ENCODE data around the gene SYNJ2. TPM values are rescaled to one million over a fixed set of nuclear protein-coding genes. Genes with fewer than 3 reads are reported as not detected.

Gene SYNJ2
- total RNA-seq, 2 experiments from 2014 or later, result 28.1 to 29.4 TPM

DNA sequence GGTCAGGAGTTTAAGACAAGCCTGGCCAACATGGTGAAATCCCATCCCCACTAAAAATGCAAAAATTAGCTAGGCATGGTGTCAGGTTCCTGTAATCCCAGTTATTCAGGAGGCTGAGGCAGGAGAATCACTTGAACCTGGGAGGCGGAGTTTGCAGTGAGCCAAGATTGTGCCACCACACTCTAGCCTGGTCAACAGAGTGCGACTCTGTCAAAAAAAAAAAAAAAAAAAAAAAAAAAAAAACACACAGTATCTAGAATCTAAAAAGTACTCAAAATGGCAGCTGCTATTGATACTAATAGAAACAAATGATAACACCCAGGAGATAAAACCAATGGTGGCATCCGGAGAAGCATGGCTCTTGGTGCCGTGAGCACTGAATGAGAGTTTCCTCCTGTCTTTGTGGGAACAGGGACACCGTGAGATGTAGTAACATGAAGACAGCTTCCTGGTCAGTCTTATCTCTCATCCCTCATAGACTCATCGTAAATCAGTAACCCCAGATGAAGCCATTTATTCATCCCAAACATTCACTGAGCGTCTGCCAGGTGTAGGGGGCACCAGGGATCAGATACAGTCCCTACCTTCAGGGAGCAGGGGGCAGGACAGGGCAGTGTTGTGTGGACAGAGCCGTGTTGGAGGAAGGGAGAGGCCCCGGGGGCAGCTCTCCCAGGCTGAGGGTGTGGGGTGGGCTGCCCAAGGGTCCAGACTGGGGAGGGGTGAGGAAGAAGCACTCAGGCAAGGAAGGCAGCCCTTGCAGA is 66.1 kb downstream of the SYNJ2 start:
- Mint-ChIP-seq H3K9me3 (no peaks in the 10 kb centered on the region), H3K4me1 (peaks cover 33% of the 10 kb centered on the region), H3K4me3 (no peak overlapping the region), H3K36me3 (peaks cover 48% of the 10 kb centered on the region), H3K27me3 (no peaks in the 10 kb centered on the region), H3K27ac (peak overlapping the region; percentile 87)
- DNase-seq, result no peak

DNA sequence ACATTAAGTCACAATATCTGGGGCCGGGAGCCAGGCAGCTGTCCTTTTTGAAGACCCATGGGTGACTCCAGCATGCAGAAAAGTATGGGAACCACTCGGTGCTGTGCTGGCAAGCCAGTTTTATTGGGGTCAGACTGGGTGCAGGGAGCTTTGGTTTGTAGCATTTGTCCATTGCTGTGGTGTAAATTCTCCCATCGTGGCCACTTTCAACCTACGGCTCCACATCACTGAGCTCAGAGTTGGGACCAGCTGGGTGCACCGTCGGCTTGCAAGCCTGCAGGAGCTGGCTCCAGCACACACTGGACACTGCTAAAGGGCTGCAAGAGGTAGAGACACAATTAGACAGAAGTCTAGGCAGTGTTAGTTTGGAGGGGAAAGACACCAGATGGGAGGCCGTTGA is 66.9 kb downstream of the SYNJ2 start:
- Mint-ChIP-seq H3K36me3 (peaks cover 54% of the 10 kb centered on the region), H3K27ac (no peak overlapping the region)

DNA sequence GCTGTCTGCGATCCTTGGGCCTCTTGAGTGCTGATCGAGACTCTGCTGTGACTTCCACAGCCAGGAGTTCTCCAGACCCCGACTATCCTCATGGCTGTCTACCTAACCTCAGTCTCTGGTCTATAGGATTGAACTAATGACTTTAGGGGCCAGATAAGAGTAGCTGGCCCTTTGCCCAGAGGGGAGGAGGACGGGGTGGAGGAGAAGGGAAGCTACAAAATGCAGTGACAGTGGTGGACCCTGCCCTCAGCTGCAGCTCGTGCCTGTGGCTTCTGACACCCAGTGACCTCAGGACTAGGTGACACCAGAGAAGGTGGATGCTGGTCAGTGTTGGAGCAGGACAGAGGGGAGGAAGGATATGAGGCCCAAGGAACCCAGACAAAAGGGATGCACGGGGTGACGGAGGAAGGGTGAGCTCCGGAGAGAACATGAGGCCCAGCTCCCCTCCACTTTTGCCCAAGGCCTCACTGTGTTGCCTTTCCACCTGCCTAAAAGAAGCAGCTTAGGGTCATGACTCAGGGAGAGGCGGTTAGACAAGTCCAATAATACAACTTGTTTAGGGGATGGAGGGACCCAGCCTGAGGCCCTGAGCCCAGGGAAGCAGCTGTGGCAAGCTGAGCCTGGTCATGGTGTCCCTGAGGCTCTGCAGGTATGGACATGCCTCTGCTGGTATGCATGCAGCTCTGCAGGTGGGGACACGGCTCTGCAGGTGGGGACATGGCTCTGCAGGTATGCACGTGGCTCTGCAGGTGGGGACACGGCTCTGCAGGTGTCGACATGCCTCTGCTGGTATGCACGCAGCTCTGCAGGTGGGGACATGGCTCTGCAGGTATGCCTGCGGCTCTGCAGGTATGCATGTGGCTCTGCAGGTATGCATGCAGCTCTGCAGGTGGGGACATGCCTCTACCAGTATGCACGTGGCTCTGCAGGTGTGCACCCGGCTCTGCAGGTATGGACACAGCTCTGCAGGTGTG is 67.7 kb downstream of the SYNJ2 start:
- H3K9me3 Mint-ChIP-seq, result no peaks in the 10 kb centered on the region
- no peak overlapping the region for H3K27ac Mint-ChIP-seq
- peaks cover 56% of the 10 kb centered on the region for H3K36me3 Mint-ChIP-seq
- H3K4me3 Mint-ChIP-seq, result no peak overlapping the region
- no peaks in the 10 kb centered on the region for H3K27me3 Mint-ChIP-seq
- DNase-seq, result no peak
- H3K4me1 Mint-ChIP-seq, result peaks cover 34% of the 10 kb centered on the region

More for the DNA sequence above, 66.9 kb downstream of the SYNJ2 start:
- Mint-ChIP-seq H3K4me1 (peaks cover 36% of the 10 kb centered on the region), H3K4me3 (no peak overlapping the region), H3K27me3 (no peaks in the 10 kb centered on the region), H3K9me3 (no peaks in the 10 kb centered on the region)
- DNase-seq, result no peak

DNA sequence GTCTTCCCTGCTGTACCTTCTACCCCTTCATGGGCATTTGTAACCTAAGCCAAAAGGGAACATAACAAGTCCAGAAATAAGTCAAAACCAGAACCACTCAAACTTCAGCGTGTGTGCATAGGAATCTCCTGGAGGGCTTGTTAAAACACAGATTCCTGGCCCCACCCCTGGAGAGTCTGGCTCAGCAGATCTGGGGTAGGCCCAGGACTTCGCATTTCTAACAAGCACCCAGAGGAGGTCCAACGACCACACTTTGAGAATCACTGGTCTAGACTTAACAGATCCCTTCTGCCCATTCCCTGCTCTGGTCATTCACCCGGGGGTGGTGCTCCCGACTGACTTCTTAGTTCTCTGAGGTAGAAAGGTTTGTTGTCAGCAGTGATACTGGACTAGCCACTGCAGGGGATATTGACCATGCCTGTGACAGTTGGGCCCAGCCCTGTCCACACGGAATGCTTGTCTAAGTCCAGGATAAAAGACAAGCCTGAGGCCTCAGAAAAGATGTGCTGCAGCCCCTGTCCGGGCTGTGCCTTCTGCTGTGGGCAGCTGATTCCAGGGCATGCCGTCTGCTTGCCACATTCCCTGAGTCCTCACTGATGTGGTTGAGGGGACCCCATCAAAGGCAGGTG is 68.6 kb downstream of the SYNJ2 start:
- H3K4me3 Mint-ChIP-seq, result no peak overlapping the region
- no peaks in the 10 kb centered on the region for H3K27me3 Mint-ChIP-seq
- H3K27ac Mint-ChIP-seq, result no peak overlapping the region
- no peak for DNase-seq
- H3K9me3 Mint-ChIP-seq, result no peaks in the 10 kb centered on the region
- H3K36me3 Mint-ChIP-seq, result peaks cover 51% of the 10 kb centered on the region
- peaks cover 34% of the 10 kb centered on the region for H3K4me1 Mint-ChIP-seq

DNA sequence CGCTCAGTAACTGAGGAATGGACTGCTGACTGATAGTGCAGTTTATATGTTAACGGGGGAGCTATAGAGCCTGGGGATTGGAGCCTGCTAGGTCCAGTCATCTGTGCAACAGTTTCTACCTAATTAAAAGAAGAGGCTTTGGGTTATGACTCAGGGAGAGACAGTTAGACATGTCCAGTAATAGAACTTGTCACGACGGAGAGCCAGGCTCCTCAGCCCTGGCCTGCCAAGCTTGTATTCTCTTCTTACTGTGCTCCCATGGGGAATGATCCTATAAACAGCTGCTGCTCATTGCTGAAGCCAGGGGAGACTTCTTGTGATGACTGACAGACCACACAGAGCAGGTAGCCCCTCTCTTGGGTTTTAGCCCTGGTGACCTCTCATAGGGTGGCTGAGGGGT is 69.3 kb downstream of the SYNJ2 start:
- Mint-ChIP-seq H3K27me3 (no peaks in the 10 kb centered on the region), H3K36me3 (peaks cover 44% of the 10 kb centered on the region), H3K4me3 (no peak overlapping the region), H3K9me3 (no peaks in the 10 kb centered on the region), H3K4me1 (peaks cover 29% of the 10 kb centered on the region), H3K27ac (no peak overlapping the region)
- no peak for DNase-seq

DNA sequence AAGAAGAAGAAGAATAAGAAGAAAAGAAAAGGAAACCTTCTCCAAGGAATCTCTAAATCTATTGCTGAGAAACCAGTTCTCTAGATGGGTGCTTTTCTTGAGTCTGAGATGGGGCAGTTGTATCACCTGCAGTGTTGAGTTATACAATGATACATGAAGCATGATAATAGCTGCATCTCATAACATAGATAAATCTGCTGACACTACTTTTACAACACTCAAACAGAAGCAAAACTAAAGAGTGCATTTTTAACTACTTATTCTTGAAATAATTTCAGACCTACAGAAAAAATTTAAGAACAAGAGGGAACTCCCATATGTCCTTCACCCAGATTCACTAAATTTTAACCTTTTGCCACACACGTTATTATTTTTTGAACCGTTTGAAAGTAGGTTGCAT is 70.3 kb downstream of the SYNJ2 start:
- Mint-ChIP-seq H3K27me3 (no peaks in the 10 kb centered on the region), H3K36me3 (peaks cover 40% of the 10 kb centered on the region), H3K9me3 (no peaks in the 10 kb centered on the region), H3K4me1 (peaks cover 19% of the 10 kb centered on the region), H3K4me3 (no peak overlapping the region), H3K27ac (no peak overlapping the region)
- DNase-seq, result no peak

DNA sequence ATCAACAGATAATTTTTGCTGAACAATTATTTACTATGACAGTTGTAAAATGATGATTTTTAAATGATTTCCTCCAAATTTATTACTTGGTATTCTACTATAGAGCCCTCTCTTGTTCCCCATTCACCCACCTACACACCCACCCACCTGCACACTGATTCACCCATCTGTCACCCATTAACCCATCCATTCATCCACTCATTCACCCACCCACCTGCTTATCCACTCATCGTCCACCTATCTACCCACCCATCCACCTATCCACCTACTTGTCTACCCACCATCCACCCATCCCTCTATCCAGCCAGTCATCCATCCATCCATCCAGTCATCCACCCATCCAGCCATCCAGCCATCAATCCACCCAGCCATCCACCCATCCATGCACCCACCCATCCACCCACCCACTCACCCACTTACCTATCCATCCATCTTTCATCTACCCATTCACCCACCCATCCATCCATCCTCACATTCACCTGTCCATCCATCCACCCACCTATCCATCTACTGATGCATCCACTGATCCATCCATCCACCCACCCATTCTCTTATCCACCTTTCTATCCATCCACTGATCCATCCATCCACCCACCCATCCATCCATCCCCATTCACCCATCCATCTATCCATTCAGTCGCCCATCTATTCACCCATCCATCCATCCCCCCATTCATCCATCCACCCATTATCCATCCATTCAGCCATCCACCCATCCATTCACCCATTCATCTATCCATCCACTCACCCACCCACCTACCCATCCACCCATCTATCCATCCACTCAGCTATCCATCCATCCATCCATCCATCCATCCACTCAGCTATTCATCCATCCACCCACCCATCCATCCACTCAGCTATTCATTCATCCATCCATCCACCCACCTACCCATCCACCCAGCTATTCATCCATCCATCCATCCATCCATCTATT is 72.0 kb downstream of the SYNJ2 start:
- Mint-ChIP-seq H3K27ac (no peak overlapping the region), H3K9me3 (no peaks in the 10 kb centered on the region), H3K36me3 (peaks cover 37% of the 10 kb centered on the region), H3K27me3 (no peaks in the 10 kb centered on the region), H3K4me3 (no peak overlapping the region), H3K4me1 (peaks cover 24% of the 10 kb centered on the region)
- DNase-seq, result no peak

DNA sequence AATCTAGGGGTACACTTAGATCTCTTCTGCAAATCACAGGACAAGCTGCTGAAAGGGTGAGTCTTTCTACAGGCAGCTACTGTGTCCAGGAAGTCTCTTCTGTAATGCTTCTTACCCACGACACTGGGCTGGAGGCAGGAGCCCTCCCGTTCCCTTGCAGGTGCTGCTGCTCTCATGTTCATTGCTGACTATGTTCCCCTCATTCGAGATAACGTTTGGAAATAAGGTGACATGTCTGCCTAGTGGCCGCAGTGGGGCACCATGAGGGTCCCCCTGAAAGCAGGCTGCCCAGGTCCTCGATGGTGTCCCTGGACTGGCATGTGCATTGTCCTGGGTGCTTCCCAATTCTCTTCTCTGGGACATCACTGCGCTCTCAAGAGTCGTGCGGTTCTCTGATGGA is 74.7 kb downstream of the SYNJ2 start:
- Mint-ChIP-seq H3K27me3 (no peaks in the 10 kb centered on the region), H3K4me1 (peaks cover 29% of the 10 kb centered on the region), H3K36me3 (peaks cover 32% of the 10 kb centered on the region), H3K4me3 (no peak overlapping the region), H3K9me3 (no peaks in the 10 kb centered on the region), H3K27ac (no peak overlapping the region)
- DNase-seq, result no peak

DNA sequence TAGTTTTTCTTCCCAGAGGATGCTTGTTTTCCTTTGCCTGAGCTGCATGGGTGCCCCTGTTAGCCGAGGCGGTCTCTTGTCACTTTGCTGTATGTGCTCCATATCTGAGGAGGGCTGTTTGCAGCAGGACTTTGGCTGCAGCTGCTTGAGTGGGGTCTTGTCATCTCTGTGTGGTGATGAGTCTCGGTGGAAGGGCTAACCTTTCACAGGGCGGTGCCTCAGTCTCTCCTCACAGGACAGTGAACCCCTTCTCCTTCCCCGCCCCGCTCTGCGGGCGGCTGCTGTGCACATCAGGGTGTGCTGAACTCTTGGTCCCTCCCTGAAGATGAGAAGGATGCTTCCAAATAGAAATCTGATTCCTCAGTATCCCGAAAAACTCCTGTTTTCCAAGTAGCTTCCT is 75.1 kb downstream of the SYNJ2 start:
- Mint-ChIP-seq H3K27me3 (no peaks in the 10 kb centered on the region), H3K27ac (no peak overlapping the region), H3K9me3 (no peaks in the 10 kb centered on the region), H3K36me3 (peaks cover 31% of the 10 kb centered on the region), H3K4me1 (peaks cover 29% of the 10 kb centered on the region), H3K4me3 (no peak overlapping the region)
- DNase-seq, result no peak

DNA sequence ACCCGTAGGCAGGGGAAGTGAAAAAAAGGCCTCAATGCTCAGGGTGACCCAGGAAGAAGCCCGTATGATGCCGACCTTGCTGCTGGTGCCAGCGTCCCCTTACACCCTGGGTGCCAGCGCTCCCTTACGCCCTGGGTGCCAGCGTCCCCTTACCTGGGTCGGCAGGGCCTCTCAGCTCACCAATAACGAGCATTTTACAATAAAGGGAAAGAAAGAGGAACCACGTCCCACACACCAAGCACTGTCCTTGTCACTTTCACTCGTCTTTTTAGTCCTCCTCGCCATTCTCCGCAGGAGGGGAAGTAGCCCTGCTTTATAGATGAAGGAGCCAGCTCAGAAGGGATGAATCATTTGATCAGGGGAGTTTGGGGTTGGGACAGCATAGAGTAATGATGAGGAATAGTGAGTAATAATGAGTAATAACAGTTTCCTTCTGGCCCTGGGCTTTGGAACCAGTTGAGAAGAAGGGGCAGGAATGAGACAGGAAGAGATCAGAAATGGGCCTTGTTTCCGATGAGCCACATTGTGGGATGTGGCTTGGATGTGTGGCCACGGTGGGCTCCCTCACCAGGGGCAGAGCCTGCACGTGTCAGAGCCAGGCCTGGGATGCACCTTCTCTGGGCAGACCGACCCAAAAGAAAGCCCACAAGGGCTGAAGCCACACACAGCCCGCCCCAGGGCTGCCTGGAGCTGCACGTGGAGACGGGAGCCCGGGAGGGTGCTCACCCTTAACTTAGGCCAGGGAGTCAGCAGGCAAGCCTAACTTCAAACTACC is 75.7 kb downstream of the SYNJ2 start:
- H3K27ac Mint-ChIP-seq, result no peak overlapping the region

DNA sequence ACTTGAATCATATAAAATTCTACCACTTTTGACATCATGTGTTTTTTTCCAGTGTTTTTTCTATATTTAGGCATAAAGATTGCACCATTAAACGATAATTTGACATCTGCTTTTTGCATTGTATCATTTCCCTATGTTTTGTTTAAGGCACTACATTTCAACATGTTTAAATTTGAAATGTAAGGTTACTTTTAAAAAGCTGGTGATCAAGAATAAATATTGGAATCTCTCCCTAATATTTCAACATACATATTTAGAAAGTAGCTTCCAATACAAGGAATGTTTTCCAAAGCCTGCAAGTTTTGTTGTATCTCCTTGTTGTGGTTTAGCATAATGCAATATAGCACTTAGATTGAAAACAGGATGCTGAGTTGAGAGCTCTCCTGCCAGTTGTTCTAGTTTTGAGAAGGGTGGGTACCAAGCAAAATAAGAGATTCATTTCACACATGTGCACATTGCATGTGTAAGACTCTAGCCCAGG is 76.5 kb downstream of the SYNJ2 start:
- peaks cover 26% of the 10 kb centered on the region for H3K36me3 Mint-ChIP-seq
- H3K27me3 Mint-ChIP-seq, result no peaks in the 10 kb centered on the region
- no peaks in the 10 kb centered on the region for H3K9me3 Mint-ChIP-seq
- no peak for DNase-seq
- H3K4me3 Mint-ChIP-seq, result no peak overlapping the region
- H3K27ac Mint-ChIP-seq, result no peak overlapping the region
- H3K4me1 Mint-ChIP-seq, result peaks cover 22% of the 10 kb centered on the region

More for the DNA sequence above, 75.7 kb downstream of the SYNJ2 start:
- H3K36me3 Mint-ChIP-seq, result peaks cover 29% of the 10 kb centered on the region
- H3K4me3 Mint-ChIP-seq, result no peak overlapping the region
- peaks cover 26% of the 10 kb centered on the region for H3K4me1 Mint-ChIP-seq
- DNase-seq, result peak; percentile 41
- H3K27me3 Mint-ChIP-seq, result no peaks in the 10 kb centered on the region
- no peaks in the 10 kb centered on the region for H3K9me3 Mint-ChIP-seq

DNA sequence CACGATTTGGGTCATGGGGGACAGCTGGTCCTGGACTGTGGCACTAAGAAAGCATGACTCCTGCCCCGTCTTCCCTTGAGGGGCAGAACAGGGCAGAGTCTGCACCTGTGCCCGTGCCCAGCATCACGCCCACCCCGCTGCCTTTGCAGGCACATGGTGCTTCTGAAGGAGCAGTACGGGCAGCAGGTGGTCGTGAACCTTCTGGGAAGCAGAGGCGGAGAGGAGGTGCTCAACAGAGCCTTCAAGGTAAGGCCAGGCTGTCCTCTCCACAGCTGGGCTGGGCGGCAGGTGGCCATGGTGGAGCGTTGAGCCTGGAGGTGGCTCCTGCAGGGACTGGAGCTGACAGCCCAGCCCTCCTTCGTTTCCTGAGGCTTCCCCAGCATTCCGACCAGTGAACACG is 77.4 kb downstream of the SYNJ2 start:
- Mint-ChIP-seq H3K4me1 (peaks cover 21% of the 10 kb centered on the region), H3K4me3 (no peak overlapping the region), H3K9me3 (no peaks in the 10 kb centered on the region), H3K27me3 (no peaks in the 10 kb centered on the region), H3K36me3 (peaks cover 18% of the 10 kb centered on the region), H3K27ac (no peak overlapping the region)
- DNase-seq, result no peak

DNA sequence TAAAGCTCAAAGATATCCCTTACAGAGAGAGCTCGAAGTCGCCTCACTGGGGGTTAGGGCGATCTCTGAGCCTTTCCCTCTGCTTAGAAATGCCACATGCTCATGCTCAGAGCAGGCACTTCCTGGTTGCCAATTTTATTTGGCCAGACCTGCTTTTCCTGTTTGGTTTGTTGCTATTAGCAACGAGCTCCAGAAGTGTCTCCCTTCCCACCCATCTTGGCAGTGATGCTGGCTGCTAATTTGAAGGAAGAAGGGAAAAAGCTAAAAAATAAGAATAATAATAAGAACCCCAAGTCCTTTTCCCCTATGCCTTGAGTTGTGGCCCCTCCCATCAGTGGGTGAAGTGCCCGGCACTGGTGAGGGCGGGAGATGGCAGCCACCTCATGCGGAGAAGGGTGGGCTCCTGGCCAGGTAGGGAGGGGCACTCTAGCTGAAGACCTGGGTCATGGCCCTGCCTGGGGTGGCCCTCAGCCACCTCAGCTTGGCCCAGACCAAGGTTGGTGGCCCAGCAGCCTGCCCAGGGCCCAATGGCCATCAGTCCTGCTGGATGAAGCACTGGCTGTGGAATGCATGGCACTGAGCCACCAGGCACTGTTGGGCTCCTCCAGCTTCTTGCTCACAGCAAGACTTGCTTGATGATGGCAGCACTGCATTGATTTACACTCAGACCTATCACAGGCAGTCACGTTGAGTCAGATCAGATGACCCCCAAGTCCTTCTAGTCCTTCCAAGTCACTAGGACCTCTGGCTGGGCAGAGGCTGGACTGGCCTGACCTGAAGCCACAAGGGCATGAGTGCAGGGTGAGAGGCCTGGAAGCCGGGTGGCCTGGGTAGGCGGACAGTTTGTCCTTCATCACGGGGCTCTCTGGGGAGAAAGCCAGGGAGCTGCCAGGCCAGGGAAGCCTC is 79.0 kb downstream of the SYNJ2 start:
- Mint-ChIP-seq H3K27ac (no peak overlapping the region), H3K27me3 (no peaks in the 10 kb centered on the region), H3K36me3 (peaks cover 16% of the 10 kb centered on the region), H3K4me3 (no peak overlapping the region), H3K4me1 (peaks cover 19% of the 10 kb centered on the region), H3K9me3 (no peaks in the 10 kb centered on the region)
- no peak for DNase-seq

Measured in activated naive CD8-positive, alpha-beta T cell treated with anti-CD3 and anti-CD28 coated beads for 36 hours (primary cell).